AG08395 (cell line): ENCODE data around the gene PAN2.
"Not testable (repeated sequence)": the region's sequence is repeated elsewhere in the genome, so short reads cannot be mapped to it uniquely, and the experiment has no call there.

Source experiments
- DNase-seq: peaks from one replicate; pipeline ENCODE4 v3.0.0; 2012; ENCODE audit warnings: mixed read lengths, low spot score

PAN2 gene, protein sequence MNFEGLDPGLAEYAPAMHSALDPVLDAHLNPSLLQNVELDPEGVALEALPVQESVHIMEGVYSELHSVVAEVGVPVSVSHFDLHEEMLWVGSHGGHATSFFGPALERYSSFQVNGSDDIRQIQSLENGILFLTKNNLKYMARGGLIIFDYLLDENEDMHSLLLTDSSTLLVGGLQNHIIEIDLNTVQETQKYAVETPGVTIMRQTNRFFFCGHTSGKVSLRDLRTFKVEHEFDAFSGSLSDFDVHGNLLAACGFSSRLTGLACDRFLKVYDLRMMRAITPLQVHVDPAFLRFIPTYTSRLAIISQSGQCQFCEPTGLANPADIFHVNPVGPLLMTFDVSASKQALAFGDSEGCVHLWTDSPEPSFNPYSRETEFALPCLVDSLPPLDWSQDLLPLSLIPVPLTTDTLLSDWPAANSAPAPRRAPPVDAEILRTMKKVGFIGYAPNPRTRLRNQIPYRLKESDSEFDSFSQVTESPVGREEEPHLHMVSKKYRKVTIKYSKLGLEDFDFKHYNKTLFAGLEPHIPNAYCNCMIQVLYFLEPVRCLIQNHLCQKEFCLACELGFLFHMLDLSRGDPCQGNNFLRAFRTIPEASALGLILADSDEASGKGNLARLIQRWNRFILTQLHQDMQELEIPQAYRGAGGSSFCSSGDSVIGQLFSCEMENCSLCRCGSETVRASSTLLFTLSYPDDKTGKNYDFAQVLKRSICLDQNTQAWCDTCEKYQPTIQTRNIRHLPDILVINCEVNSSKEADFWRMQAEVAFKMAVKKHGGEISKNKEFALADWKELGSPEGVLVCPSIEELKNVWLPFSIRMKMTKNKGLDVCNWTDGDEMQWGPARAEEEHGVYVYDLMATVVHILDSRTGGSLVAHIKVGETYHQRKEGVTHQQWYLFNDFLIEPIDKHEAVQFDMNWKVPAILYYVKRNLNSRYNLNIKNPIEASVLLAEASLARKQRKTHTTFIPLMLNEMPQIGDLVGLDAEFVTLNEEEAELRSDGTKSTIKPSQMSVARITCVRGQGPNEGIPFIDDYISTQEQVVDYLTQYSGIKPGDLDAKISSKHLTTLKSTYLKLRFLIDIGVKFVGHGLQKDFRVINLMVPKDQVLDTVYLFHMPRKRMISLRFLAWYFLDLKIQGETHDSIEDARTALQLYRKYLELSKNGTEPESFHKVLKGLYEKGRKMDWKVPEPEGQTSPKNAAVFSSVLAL

DNA sequence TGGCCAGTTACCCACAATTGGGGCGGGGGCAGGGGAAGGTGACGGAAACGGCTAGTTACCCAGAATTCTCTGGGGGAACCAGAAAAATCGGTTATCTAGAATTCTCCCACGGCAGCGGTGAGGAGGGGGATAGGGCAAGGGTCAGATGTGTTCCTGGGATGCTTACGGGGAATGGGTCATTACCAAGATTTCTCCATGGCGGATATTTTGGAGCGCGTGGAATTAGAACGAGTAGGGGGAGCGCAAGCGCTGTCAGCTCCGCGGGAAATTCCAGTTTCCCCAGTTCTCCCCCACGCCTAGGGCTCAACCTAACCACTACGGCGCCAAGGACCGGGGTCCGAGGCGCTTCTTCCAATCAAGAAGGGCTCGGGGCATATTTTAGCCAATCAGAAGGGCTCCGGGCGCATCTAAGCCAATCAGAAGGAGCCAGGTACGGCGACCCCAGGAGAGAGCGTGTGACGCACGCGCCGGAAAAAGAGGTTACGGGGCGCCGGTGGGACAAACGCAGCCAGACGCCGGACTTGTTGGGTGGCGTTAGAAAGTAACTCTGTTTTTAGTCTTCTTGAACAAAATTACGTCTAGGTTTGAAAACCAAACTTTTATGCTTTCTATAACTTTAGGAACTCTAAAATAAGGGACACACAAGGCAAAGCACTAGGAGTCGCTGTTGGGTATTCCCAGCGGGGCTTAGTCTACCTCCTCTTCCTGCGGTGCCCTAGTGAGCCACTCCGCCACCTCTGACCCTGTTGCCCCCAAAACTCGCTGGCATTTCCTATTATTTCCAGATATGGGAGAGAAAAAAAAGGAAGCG lies at the start of gene PAN2:
TSS of gene PAN2 (minus strand) at position 322 of the 811 bp plus-strand sequence. CDS start 906 bp downstream, outside the sequence.
- peak; percentile 99 for DNase-seq

DNA sequence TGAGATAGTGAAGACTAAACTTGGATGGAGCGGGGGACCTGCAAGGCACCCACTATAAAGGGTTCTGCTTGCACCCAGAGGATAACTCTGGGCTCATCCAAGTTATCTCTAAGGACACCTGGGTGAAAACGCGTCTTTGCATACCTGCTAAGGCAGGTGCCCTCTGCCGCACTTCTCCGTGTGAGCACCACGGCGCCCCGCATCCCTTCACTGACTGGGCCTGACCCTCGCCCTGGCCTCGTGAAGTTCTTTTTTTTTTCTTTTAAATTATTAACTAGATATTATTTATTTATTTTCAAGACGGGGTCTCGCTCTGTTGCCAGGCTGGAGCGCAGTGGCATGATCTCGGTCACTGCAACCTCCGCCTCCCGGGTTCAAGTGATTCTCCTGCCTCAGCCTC lies 48.8 kb upstream of the PAN2 start:
- DNase-seq: no peak

DNA sequence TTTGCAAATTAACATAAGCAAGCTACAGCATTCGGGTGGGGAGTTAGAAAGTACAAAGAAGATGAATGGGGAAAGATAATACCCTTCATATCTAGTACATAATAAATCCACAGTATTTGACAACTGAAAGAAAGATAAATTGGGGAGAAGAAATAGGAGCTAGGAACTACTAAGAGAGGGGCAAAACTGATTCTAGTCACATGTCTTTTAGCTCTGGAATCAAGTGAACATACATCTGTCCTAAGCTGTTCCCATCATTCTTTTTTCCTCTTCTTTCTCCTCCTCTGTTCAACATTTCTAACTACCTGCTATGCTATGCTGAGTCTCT lies 44.2 kb upstream of the PAN2 start:
- no peak for DNase-seq

DNA sequence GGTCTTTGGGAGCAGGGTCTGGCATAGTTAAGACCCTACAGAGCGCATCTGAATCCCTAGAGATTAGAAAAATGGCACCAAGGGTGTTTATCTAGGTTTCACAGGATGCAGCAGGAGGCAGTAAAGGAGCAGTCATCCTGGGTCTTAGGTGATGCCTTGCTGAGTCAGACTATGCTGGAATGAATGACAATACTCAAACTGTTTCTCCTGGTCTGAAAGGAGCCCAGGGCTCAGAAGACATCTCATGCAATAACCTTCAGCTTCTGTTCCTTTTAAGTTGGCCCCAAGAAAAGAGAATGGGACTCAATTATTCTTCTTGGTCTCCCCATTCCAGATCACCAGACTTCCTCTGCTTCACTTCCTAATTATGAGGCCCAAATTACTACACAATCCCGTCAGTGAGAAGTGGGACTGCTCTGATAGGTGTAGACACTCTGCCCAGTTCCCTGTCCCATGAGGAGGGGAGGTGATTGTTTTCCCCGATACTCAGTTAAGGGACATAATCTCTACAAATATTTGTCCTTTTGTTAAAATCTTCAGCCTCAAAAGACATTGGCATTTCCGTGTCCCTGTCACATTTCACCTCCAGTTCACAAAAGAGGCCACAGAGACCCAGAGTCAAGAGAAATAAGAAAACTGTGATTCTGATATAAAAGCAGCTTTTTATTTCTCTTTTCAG lies 43.6 kb upstream of the PAN2 start:
- DNase-seq: peak; percentile 24

DNA sequence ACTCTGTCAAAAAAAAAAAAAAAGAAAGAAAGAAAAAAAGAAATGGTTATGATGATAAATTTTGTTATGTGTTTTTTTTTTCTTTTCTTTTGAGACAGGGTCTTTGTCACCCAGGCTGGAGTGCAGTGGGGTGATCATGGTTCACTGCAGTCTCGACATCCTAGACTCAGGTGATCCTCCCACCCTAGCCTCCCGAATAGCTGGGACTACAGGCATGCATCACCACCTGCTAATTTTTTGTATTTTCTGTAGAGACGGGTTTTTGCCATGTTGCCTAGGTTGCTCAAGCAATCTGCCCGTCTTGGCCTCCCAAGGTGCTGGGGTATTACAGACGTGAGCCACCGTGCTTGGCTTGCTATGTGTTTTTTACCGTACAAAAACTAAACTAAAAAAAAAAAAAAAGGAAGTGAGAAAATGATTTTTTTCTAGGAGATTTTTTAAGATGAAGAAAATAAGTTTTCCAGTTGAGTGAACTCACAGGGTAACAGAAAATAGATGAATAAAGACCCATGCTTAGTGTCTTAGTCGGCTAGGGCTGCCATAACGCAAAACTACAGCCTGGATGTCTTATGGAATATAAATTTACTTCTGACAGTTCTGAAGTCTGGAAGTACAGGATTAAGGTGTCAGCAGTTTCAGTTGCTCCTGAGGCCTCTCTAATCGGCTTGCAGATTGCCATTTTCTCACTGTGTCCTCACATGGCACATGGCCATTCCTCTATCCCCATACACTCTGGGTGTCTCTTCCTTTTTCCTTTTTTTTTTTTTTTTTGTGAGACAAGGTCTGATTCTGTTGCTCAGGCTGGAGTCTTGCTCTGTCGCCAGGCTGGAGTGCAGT lies 42.0 kb upstream of the PAN2 start:
- DNase-seq: no peak

DNA sequence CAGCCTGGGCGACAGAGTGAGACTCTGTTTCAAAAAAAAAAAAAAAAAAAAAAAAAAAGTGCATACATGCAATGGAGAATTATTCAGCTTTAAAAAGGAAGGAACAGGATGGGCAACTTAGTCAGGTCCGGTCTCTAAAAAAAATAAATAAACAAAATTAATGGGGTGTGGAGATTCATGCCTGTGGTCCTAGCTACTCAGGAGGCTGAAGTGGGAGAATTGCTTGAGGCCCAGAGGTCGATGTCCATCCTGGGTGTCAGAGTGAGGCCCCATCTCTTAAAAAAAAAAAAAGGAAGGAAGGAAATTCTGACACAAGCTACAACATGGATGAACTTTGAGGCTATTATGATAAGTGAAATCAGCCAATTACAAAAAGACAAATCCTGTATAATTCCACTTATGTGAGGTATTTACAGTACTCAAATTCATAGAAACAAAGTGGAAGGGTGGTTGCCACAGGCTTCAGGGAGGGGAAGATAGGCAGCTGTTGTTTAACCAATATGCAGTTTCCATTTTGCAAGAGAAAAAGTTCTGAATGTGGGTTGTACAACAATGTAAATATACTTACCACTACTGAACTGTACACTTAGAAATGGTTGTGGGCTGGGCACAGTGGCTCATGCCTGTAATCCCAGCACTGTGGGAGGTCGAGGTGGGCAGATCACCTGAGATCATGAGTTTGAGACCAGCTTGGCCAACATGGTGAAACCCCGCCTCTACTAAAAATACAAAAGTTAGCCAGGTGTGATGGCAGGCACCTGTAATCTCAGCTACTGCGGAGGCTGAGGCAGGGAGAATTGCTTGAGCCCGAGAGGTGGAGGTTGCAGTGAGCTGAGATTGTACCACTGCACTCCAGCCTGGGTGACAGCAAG lies 41.2 kb upstream of the PAN2 start:
- no peak for DNase-seq

DNA sequence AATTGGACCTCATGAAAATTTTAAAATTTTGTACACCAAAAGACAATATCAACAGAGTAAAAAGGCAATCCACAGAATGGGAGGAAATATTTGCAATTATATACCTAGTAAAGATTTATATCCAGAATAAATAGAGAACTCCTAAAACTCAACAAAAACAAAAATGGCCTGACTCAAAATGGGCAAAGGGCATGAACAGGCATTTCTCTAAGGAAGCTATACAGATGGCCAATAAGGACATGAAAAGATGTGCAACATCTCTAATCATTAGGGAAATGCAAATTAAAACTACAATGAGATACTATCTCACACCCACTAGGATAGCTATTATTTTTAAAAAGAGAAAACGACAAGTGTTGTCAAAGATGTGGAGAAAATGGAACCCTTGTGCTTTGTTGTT lies 39.7 kb upstream of the PAN2 start:
- no peak for DNase-seq

DNA sequence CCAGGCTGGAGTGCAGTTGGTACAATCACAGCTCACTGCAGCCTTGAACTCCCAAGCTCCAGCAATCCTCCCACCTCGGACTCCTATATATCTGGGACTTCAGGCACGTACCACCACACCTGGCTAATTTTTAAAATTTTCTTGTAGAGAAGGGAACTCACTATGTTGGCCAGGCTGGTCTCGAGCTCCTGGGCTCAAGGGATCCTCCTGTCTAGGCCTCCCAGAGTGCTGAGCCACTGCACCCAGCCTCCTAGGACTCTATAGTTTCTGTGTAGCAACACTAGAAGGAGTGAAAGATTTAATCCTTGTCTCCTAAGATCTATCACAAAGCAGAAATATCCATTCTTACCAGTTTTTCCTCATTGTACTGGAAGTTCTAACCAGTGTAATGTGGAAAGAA lies 33.1 kb upstream of the PAN2 start:
- no peak for DNase-seq

DNA sequence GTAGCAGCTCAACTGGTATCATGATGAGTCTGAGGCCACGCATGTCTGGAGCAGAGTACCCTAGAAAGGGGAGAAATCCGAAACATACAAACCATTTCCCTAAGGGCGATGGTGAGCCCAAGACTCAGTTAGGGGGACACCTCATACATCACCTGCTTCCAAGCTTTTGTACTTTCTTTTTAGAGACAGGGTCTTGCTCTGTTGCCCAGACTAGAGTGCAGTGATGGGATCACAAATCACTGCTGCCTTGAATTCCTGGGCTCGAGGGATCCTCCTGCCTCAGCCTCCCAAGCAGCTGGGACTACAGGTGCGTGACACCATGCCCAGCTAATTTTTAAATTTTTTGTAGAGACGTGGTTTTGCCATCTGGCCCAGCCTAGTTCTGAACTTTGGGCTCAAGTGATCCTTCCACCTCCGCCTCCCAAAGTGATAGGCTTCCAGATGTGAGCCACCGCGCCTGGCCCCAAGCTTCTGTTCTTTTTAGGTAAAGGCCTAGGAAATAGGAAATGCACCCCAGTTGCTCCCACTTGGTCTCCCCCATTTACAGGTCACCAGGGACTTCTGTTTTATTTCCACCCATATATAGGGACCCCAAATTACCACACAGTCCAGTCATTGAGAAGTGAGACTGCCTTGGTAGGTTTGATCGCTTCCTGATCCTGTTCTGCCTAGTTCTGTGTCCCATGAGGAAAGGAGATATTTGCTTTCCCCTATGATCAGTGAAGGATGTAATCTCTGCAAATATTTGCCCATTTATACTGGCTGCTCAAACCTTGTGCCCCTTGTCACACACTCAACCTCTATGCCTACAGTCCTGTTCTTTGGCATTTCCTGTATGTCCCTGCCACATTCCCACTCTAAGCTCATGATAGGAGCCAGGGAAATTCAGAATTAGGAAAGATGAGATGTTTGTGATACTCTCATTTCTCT lies 28.6 kb upstream of the PAN2 start, which contains the start of gene APOF:
TSS of gene APOF (minus strand) at position 728 of the 930 bp plus-strand sequence. CDS start at position 616, 112 bp downstream.
- DNase-seq: no peak

DNA sequence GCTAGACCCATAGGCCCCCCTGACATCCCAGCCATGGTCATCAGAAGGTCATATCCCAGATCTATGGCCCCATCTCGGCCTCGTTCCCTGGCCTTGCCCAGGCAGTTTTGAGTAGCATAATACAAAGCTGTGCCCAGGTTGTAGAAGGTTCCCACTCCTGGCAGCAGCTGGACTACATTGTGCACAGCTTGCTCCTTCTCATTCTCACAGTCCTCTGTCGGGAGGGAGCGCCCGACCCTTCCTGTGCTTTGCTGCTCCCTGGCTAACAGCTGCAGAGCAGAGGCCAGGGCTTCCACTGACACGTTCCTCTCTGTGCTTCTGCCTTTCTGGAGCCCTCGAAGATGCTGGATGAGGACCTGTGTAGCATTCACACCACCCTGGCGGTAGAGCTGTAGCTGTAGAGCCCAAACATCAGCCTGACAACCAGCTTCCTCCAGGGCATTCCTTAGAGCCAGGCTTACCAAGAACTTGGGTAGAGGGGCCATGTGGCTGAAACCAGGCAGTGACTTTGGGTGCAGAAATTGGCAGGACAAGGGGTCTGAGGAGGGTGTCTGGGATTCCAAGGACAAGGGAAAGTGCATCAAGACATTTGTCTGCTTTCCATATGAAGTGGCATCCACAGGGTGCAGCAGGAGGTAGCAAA lies 27.8 kb upstream of the PAN2 start:
- DNase-seq: no peak

DNA sequence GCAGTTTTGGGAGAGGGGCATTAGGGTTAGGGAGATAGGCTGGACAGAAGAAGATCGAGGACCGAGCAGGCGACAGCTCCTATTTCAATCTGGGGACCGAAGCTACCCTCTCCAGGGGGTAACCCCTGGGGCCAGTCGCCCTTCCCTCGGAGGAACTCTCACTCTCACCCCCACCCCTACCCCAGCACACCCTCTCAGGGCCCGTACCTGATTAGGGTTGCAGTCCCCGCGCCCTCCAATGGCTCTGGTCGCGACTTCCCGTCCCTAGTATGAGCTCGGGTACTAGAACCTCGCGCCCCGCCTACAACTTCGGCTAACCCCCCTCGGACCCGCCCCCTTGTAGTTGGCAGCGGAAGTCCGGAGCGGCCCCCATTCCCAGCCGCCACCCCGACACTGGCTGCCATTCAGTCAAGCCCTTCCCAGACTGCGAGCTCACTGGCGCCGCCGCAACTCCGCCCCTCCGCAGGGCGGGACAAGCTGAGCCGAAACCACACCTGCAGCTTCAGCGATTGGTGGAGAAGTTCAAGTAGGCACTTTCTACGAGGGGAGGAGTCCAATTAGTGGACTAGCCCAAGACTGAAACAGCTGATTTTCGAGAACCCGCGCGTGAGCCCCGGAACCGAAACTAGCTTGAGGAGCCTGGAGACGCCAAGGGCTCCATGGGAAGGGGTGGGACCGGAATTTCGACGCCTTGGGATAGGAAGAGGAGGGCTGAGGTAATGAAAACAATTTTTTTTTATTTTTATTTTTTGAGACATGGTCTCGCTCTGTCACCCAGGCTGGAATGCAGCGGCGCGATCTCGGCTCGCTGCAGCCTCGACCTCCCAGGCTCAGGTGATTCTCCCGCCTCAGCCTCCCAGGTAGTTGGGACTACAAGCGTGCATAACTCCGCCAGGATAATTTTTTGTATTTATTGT lies 26.3 kb upstream of the PAN2 start, which contains the start of gene STAT2:
TSS of gene STAT2 (minus strand) at position 257 of the 917 bp plus-strand sequence. CDS start 3,536 bp downstream, outside the sequence.
- peak; percentile 98 for DNase-seq

DNA sequence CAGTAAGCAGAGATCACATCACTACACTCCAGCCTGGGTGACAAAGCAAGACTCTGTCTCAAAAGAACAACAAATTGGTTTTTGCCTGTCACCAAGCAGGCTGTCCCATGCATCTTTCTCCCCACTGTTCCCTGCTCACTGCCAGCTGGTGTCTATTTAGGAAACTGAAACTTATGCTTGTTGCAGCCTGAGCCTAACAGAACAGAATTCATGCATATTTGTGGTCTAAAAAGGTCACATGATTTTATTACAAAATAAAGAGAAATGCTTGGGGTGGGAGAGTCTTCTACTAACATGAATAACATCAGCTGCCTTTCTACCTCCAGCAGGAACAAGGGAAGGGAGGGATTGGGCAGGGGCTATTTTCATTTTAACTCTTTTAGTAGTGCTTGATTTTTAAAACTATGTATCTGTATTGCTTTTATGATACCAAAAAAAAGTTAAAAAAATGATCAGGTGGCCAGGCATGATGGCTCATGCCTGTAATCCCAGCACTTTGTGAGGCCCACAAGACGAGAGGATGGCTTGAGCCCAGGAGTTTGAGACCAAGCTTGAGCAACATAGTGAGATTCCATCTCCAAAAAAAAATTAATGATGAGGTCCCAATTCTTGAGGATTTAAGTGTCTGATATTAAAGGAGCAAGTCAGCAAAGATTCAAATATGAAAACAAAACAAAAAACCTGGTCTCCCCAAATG lies 25.2 kb upstream of the PAN2 start:
- DNase-seq: peak; percentile 80

DNA sequence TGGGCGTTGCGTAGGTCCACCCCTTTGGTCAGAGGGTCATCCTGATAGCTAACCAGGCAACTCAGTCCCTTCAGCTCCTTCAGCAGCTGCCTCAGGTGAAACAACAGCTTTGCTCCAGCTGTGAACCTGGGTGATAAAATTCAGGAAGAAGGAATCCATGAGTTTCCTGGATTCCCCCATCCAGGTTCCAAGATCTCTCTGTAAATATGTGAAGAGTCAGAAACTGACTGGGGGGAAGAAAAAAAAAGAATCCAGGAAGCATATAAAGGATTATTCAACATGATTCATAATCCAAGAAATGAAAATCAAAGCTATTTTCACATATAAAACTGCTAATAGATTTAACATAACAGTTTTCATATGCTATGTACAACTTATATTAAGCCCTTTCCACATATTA lies 17.5 kb upstream of the PAN2 start:
- no peak for DNase-seq

DNA sequence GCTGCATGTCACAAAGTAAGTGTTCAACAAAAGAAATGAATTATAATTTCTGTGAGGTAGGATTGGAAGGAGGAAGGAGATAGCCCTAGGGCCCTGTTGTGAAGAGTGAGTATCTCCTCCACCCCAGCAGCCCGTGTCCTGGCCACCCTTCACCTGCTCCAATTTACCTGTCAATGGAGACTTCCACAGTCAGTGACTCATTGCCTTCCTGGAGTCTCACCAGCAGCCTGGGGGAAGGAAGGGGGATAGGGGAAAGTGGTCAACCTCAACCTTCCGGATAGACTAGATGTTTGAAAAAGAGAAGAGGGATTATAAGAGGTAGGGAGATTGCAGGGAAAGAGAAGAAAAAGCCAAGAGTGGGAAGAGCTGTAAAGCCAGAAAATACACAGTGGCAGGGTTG lies 16.9 kb upstream of the PAN2 start:
- DNase-seq: no peak

DNA sequence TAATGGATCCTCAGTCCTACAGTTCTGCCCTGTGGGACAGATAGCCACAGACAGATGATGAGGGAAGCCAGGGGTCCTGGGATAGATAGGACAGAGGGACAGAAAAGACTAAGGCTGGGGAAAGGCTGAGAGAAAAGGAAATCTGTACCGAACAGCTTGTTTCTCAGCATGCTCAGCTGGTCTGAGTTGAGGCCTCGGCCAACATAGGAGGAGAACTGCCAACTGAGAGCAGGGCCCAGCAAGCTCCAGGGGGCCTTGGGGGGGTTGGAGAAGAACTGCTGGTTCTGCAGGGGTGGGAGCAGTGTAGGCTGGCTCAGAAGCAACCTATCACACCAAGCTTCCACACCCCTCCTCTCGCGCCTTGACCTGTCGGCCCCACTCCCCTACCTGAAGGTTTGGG lies 15.0 kb upstream of the PAN2 start:
- no peak for DNase-seq

DNA sequence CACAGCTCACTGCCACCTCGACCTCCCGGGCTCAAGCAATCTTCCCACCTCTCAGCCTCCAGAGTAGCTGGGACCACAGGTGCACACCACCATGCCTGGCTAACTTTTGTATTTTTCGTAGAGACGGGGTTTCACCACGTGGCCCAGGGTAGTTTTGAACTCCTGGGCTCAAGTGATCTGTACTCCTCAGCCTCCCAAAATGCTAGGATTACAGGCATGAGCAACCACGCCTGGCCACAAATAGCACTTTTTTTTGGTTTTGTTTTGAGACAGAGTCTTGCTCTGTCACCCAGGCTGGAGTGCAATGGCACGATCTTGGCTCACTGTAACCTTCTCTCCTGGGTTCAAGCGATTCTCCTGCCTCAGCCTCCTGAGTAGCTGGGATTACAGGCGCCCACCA lies 13.5 kb upstream of the PAN2 start:
- not testable (repeated sequence) for DNase-seq
